GM12878 (cell line): ENCODE data around the gene DNAJB11. TPM values are rescaled to one million over a fixed set of nuclear protein-coding genes. Genes with fewer than 3 reads are reported as not detected.
"Not testable (repeated sequence)": the region's sequence is repeated elsewhere in the genome, so short reads cannot be mapped to it uniquely, and the experiment has no call there.

Experiments used
- ATAC-seq: fragments of 200-7000 bp; cut with Tn5 transposase; 3 replicates; pipeline ENCODE4 v1.9.1; 2020; ENCODE audit warnings: mild to moderate bottlenecking, moderate library complexity
- BruUV-seq: library from RNA; stranded (reverse); fragments of 400-500 nt; replicated peaks from 2 replicates; lab custom pipeline; 2021; lab: Mats Ljungman, UMichigan
- CTCF ChIA-PET: fragments of 300-600 bp; sonication (Branson Sonifier 250); formaldehyde crosslinking; extraction: SDS; loops from one replicate; lab custom pipeline; 2021; ENCODE audit warnings: inconsistent platforms; lab: Yijun Ruan, JAX
- POLR2A ChIA-PET: fragments of 350-600 bp; formaldehyde crosslinking; extraction: SDS; loops from one replicate; lab custom pipeline; 2021; ENCODE audit warnings: inconsistent platforms; lab: Charles Lee
- RAD21 ChIA-PET: fragments of 300-600 bp; sonication (Branson Sonifier 250); formaldehyde crosslinking; loops from one replicate; lab custom pipeline; 2023; ENCODE audit warnings: antibody characterized with exemption; ENCODE audit not compliant: unreplicated experiment; lab: Charles Lee
- SMC1A ChIA-PET: fragments of 300-600 bp; sonication (Branson Sonifier 250); formaldehyde crosslinking; loops from one replicate; lab custom pipeline; 2023; ENCODE audit not compliant: unreplicated experiment, uncharacterized antibody; lab: Charles Lee
- DNase-seq: peaks from one replicate; pipeline ENCODE4 v3.0.0-alpha.2; 2011; ENCODE audit warnings: low read depth, low spot score
- FAIRE-seq: peaks from 3 replicates; lab custom pipeline; 2011; peaks lifted over from hg19 to GRCh38; lab: Jason Lieb, UNC
- H2AFZ ChIP-seq: 2 replicates; pipeline ENCODE4 v1.6.0; 2011; ENCODE audit warnings: low read depth, low read length, control low read depth; ENCODE audit not compliant: control insufficient read depth
- H3K27ac ChIP-seq: 2 replicates; pipeline ENCODE4 v1.5.1; 2011; ENCODE audit warnings: control low read depth; ENCODE audit not compliant: control insufficient read depth, insufficient read depth
- H3K27me3 ChIP-seq, 2 experiments: replicated peaks in 1 of 2; 2 replicates each; pipeline versions ENCODE4 v1.6.0 to v1.6.1; 2011; ENCODE audit warnings: low read length in 1 of 2; ENCODE audit not compliant: control insufficient read depth in 2 of 2, insufficient read depth in 2 of 2
- H3K36me3 ChIP-seq, 2 experiments: 2 replicates each; pipeline ENCODE4 v1.5.1; 2011; ENCODE audit warnings: low read length in 1 of 2; ENCODE audit not compliant: control insufficient read depth in 2 of 2, insufficient read depth in 2 of 2
- H3K4me1 ChIP-seq: 2 replicates; pipeline ENCODE4 v1.6.1; 2011; ENCODE audit warnings: mild to moderate bottlenecking, low read length, moderate library complexity, mixed read lengths; ENCODE audit not compliant: control insufficient read depth, insufficient read depth
- H3K4me2 ChIP-seq: 2 replicates; pipeline ENCODE4 v1.6.0; 2011; ENCODE audit warnings: control low read depth; ENCODE audit not compliant: control insufficient read depth, insufficient read depth
- H3K4me3 ChIP-seq: fragments of 200-600 bp; sonication (generic); 2 replicates; pipeline ENCODE4 v1.5.1; 2016
- H3K79me2 ChIP-seq: 2 replicates; pipeline ENCODE4 v1.6.0; 2011; ENCODE audit warnings: low read length; ENCODE audit not compliant: control insufficient read depth, insufficient read depth
- H3K9ac ChIP-seq: 2 replicates; pipeline ENCODE4 v1.8.0; 2011; ENCODE audit warnings: low read length, control low read depth, mixed read lengths; ENCODE audit not compliant: control insufficient read depth, insufficient read depth
- H3K9me3 ChIP-seq: replicated peaks from 3 replicates; pipeline ENCODE4 v1.5.1; 2011; ENCODE audit warnings: mild to moderate bottlenecking, low read length; ENCODE audit not compliant: control insufficient read depth, insufficient read depth
- H4K20me1 ChIP-seq: 2 replicates; pipeline ENCODE4 v1.6.0; 2011; ENCODE audit not compliant: control insufficient read depth, insufficient read depth
- CBX3 ChIP-seq: fragments of 200-600 bp; sonication (generic); IDR thresholded peaks from 2 replicates; pipeline ENCODE4 v1.6.1; 2016; ENCODE audit warnings: low read depth, borderline replicate concordance
- CHD1 ChIP-seq: IDR thresholded peaks from 2 replicates; pipeline ENCODE4 v1.6.1; 2012; ENCODE audit warnings: low read depth, low read length, improper control_type of control experiment
- CREB1 ChIP-seq: IDR thresholded peaks from 2 replicates; pipeline ENCODE4 v1.6.1; 2012; ENCODE audit warnings: low read depth, mild to moderate bottlenecking, inconsistent platforms
- SRF ChIP-seq, 2 experiments: IDR thresholded peaks; 2 replicates each; pipeline ENCODE4 v1.6.1; 2011; ENCODE audit warnings: low read depth in 2 of 2, low read length in 2 of 2, mild to moderate bottlenecking in 1 of 2, moderate library complexity in 1 of 2
- WGBS: methylation state at CpG from one replicate; pipeline ENCODE4 v1.1.6; 2016; ENCODE audit warnings: low lambda C conversion rate; ENCODE audit not compliant: insufficient replicate concordance, insufficient coverage; ENCODE audit errors: missing lambda C conversion rate; 5-methylcytosine and 5-hydroxymethylcytosine counted together
- in situ Hi-C: fragments of 300-500 bp; cut with MboI; formaldehyde crosslinking; loops from 9 replicates; pipeline ENCODE4 v1.14.3; 2018; ENCODE audit warnings: mixed read lengths
- intact Hi-C: fragments of 100-400 bp; cut with micrococcal nuclease; formaldehyde crosslinking; loops from one replicate; pipeline ENCODE4 v1.14.2; 2022; ENCODE audit not compliant: unreplicated experiment
- polyA plus RNA-seq, 11 experiments: library from polyadenylated mRNA; depleted of rRNA in 4 of 11; unstranded in 6 of 11; stranded (reverse) in 5 of 11; fragments of >200 nt; fragmentation: Nextera tagmentation in 4 of 11; fragmentation: Illumina TruSeq in 1 of 11; extraction: Ambion mirVana in 4 of 11; extraction: Trizol in 1 of 11; gene quantifications; 1 replicate in 1 of 11; 2 replicates in 10 of 11; pipeline versions ENCODE4 v1.2.1 to v1.2.3, GENCODE V29; 2011 to 2016; ENCODE audit warnings: inconsistent platforms in 2 of 11, missing spikeins in 2 of 11, low read depth in 1 of 11
- small RNA-seq: library from RNA; depleted of rRNA; stranded (forward); fragments of <200 nt; gene quantifications from one replicate; pipeline ENCODE3, GENCODE V24; 2014
- total RNA-seq, 4 experiments: library from RNA; depleted of rRNA in 3 of 4; stranded (reverse); fragments of >200 nt in 3 of 4; fragmentation: Illumina TruSeq in 1 of 4; extraction: Trizol in 1 of 4; gene quantifications; 2 replicates each; pipeline versions ENCODE4 v1.2.1 to v1.2.3, GENCODE V29; 2013 to 2021

DNAJB11 gene
- total and polyA plus RNA-seq, 10 of the 15 experiments (the other 5 are each of a cell fraction or from before 2014, with no cell fraction given): 16.2 to 135 (median 57.8) TPM

GRCh38 chr3:186633481-186633880 is 63.0 kb downstream of the DNAJB11 start:
- no peak for ATAC-seq
- Histone ChIP-seq H3K79me2 (no peaks in the 10 kb centered on the region), H3K9ac (no peak overlapping the region)
- ChIA-PET POLR2A (no interaction called here), RAD21 (interaction anchor here (1.2 kb wide), 1 partner anchor 17 kb away, joined by 4 read pairs; no protein-coding TSS in a partner anchor)
- TF ChIP-seq CBX3 (no peak), CREB1 (no peak), CHD1 (no peak), SRF (IDR thresholded peaks at IDR 0.05; ENCODE audit: low read depth in 2 of 2, low read length in 2 of 2) (no peak)
- TF ChIP-seq, all 136 proteins: peak for 0
- in situ Hi-C loops: no loop called here
- Histone ChIP-seq H3K4me1 (no peaks in the 10 kb centered on the region), H3K27ac (no peak overlapping the region), H2AFZ (no peak overlapping the region), H4K20me1 (no peaks in the 10 kb centered on the region), H3K9me3 (no peaks in the 10 kb centered on the region), H3K27me3 (peaks cover 0 to 3% of the 10 kb centered on the region in 2 experiments; a peak in 3 of 4 replicates), H3K4me3 (no peak overlapping the region), H3K36me3 (no peaks in the 10 kb centered on the region), H3K4me2 (no peak overlapping the region)
- CTCF ChIA-PET: interaction anchor here (1.1 to 5.6 kb wide), 2 partner anchors 17 to 291 kb away, joined by 4 to 33 read pairs; no protein-coding TSS in a partner anchor
- intact Hi-C loops: no loop called here
- BruUV-seq: no TSS peak
- FAIRE-seq (no peak), DNase-seq (no peak)
- SMC1A ChIA-PET: no interaction called here

- H3K27ac ChIP-seq, H3K4me3 ChIP-seq, SMC1A ChIA-PET, H3K9ac ChIP-seq, H3K27me3 ChIP-seq, H3K4me2 ChIP-seq, intact Hi-C loops, H3K9me3 ChIP-seq, RAD21 ChIA-PET, H4K20me1 ChIP-seq, BruUV-seq, H2AFZ ChIP-seq, DNase-seq, in situ Hi-C loops, H3K79me2 ChIP-seq, H3K4me1 ChIP-seq, FAIRE-seq, ATAC-seq, H3K36me3 ChIP-seq, POLR2A ChIA-PET: not testable (repeated sequence)
- WGBS: 95% methylated on average over 5 of the region's 5 CpGs
- CTCF ChIA-PET: interaction anchor here (0.9 to 1.1 kb wide), 3 partner anchors 17 to 291 kb away, joined by 3 to 4 read pairs (median 4); no protein-coding TSS in a partner anchor
Measured at GRCh38 chr3:186634207-186634606, 63.7 kb downstream of the DNAJB11 start.

Small RNAs within 50 kb of the gene (small RNA-seq; reads per million reads assigned to genes)
- gene RF00017: not detected

Other genes with a start within 250 kb of the DNAJB11 start
Only the 7 nearest of the 9 such genes appear.
- gene DGKG, start 208.5 kb upstream of the DNAJB11 start, total RNA-seq (2014; rRNA removed): 5.8 and 6.2 TPM in 2 replicates
- gene DGKG, start 208.5 kb upstream of the DNAJB11 start, total RNA-seq (2014; rRNA removed; fragmentation: Illumina TruSeq; extraction: Trizol): 5.3 and 5.9 TPM in 2 replicates
- 4.7 and 6.6 TPM in 2 replicates for gene DGKG, start 208.5 kb upstream of the DNAJB11 start, total RNA-seq (2021)
- 0.29 and 0.39 TPM in 2 replicates for gene DGKG, start 208.5 kb upstream of the DNAJB11 start, polyA plus RNA-seq (2011; rRNA removed)
- 3.3 and 5.2 TPM in 2 replicates for gene DGKG, start 208.5 kb upstream of the DNAJB11 start, polyA plus RNA-seq (2014; fragmentation: Illumina TruSeq; extraction: Trizol)
- gene DGKG, start 208.5 kb upstream of the DNAJB11 start, polyA plus RNA-seq (2014; fragmentation: Nextera tagmentation; extraction: Ambion mirVana): 1 to 10 TPM; 2.4 to 3.2 TPM
- 3.5 and 6.1 TPM in 2 replicates for gene DGKG, start 208.5 kb upstream of the DNAJB11 start, polyA plus RNA-seq (2014; rRNA removed)
- gene DGKG, start 208.5 kb upstream of the DNAJB11 start, polyA plus RNA-seq (2016; fragmentation: Nextera tagmentation; extraction: Ambion mirVana): 1 to 10 TPM; 4.5 to 4.8 TPM
- 4.1 and 4.8 TPM in 2 replicates for gene CRYGS, start 26.3 kb upstream of the DNAJB11 start, total RNA-seq (2014; rRNA removed)
- 2.4 and 2.5 TPM in 2 replicates for gene CRYGS, start 26.3 kb upstream of the DNAJB11 start, total RNA-seq (2014; rRNA removed; fragmentation: Illumina TruSeq; extraction: Trizol)
- 1.7 and 2.1 TPM in 2 replicates for gene CRYGS, start 26.3 kb upstream of the DNAJB11 start, total RNA-seq (2021)
- gene CRYGS, start 26.3 kb upstream of the DNAJB11 start, polyA plus RNA-seq (2011; rRNA removed): 5.8 and 6.0 TPM in 2 replicates
- gene CRYGS, start 26.3 kb upstream of the DNAJB11 start, polyA plus RNA-seq (2014; fragmentation: Illumina TruSeq; extraction: Trizol): 2.5 and 4.5 TPM in 2 replicates
- gene CRYGS, start 26.3 kb upstream of the DNAJB11 start, polyA plus RNA-seq (2014; fragmentation: Nextera tagmentation; extraction: Ambion mirVana): 1 to 10 TPM; 1.4 to 2.8 TPM
- 3.5 and 5.3 TPM in 2 replicates for gene CRYGS, start 26.3 kb upstream of the DNAJB11 start, polyA plus RNA-seq (2014; rRNA removed)
- gene CRYGS, start 26.3 kb upstream of the DNAJB11 start, polyA plus RNA-seq (2016; fragmentation: Nextera tagmentation; extraction: Ambion mirVana): 1 to 10 TPM; 1.1 to 1.6 TPM
- gene TBCCD1, start 3.4 kb upstream of the DNAJB11 start, total RNA-seq (2014; rRNA removed): 20.4 and 21.1 TPM in 2 replicates
- 14.8 and 15.0 TPM in 2 replicates for gene TBCCD1, start 3.4 kb upstream of the DNAJB11 start, total RNA-seq (2014; rRNA removed; fragmentation: Illumina TruSeq; extraction: Trizol)
- gene TBCCD1, start 3.4 kb upstream of the DNAJB11 start, total RNA-seq (2021): 11.5 and 12.3 TPM in 2 replicates
- 23.4 and 25.0 TPM in 2 replicates for gene TBCCD1, start 3.4 kb upstream of the DNAJB11 start, polyA plus RNA-seq (2011; rRNA removed)
- gene TBCCD1, start 3.4 kb upstream of the DNAJB11 start, polyA plus RNA-seq (2014; fragmentation: Illumina TruSeq; extraction: Trizol): 14.3 and 16.5 TPM in 2 replicates
- 10 to 100 TPM in 1 of 2 experiments, 1 to 10 TPM in 1; 6.9 to 11.3 TPM for gene TBCCD1, start 3.4 kb upstream of the DNAJB11 start, polyA plus RNA-seq (2014; fragmentation: Nextera tagmentation; extraction: Ambion mirVana)
- 14.1 and 14.7 TPM in 2 replicates for gene TBCCD1, start 3.4 kb upstream of the DNAJB11 start, polyA plus RNA-seq (2014; rRNA removed)
- gene TBCCD1, start 3.4 kb upstream of the DNAJB11 start, polyA plus RNA-seq (2016; fragmentation: Nextera tagmentation; extraction: Ambion mirVana): 10 to 100 TPM; 15.8 to 18.0 TPM
- not detected in 2 replicates for gene AHSG, start 42.3 kb downstream of the DNAJB11 start, total RNA-seq (2014; rRNA removed)
- gene AHSG, start 42.3 kb downstream of the DNAJB11 start, total RNA-seq (2014; rRNA removed; fragmentation: Illumina TruSeq; extraction: Trizol): not detected in 2 replicates
- 0.90 and 1.2 TPM in 2 replicates for gene AHSG, start 42.3 kb downstream of the DNAJB11 start, total RNA-seq (2021)
- gene AHSG, start 42.3 kb downstream of the DNAJB11 start, polyA plus RNA-seq (2011; rRNA removed): not detected in 2 replicates
- not detected in 2 replicates for gene AHSG, start 42.3 kb downstream of the DNAJB11 start, polyA plus RNA-seq (2014; fragmentation: Illumina TruSeq; extraction: Trizol)
- under 1 TPM in 1 of 2 experiments, not detected in 1; 0.06 TPM for gene AHSG, start 42.3 kb downstream of the DNAJB11 start, polyA plus RNA-seq (2014; fragmentation: Nextera tagmentation; extraction: Ambion mirVana)
- 0.15 TPM in 1 of 2 replicates, not detected in the other for gene AHSG, start 42.3 kb downstream of the DNAJB11 start, polyA plus RNA-seq (2014; rRNA removed)
- gene AHSG, start 42.3 kb downstream of the DNAJB11 start, polyA plus RNA-seq (2016; fragmentation: Nextera tagmentation; extraction: Ambion mirVana): not detected
- gene FETUB, start 69.7 kb downstream of the DNAJB11 start, total RNA-seq (2014; rRNA removed): not detected in 2 replicates
- gene FETUB, start 69.7 kb downstream of the DNAJB11 start, total RNA-seq (2014; rRNA removed; fragmentation: Illumina TruSeq; extraction: Trizol): not detected in 2 replicates
- not detected in 2 replicates for gene FETUB, start 69.7 kb downstream of the DNAJB11 start, total RNA-seq (2021)
- not detected in 2 replicates for gene FETUB, start 69.7 kb downstream of the DNAJB11 start, polyA plus RNA-seq (2011; rRNA removed)
- not detected in 2 replicates for gene FETUB, start 69.7 kb downstream of the DNAJB11 start, polyA plus RNA-seq (2014; fragmentation: Illumina TruSeq; extraction: Trizol)
- gene FETUB, start 69.7 kb downstream of the DNAJB11 start, polyA plus RNA-seq (2014; fragmentation: Nextera tagmentation; extraction: Ambion mirVana): not detected
- not detected in 2 replicates for gene FETUB, start 69.7 kb downstream of the DNAJB11 start, polyA plus RNA-seq (2014; rRNA removed)
- gene FETUB, start 69.7 kb downstream of the DNAJB11 start, polyA plus RNA-seq (2016; fragmentation: Nextera tagmentation; extraction: Ambion mirVana): not detected
- gene HRG, start 95.3 kb downstream of the DNAJB11 start, total RNA-seq (2014; rRNA removed): not detected in 2 replicates
- gene HRG, start 95.3 kb downstream of the DNAJB11 start, total RNA-seq (2014; rRNA removed; fragmentation: Illumina TruSeq; extraction: Trizol): not detected in 2 replicates
- 0.13 and 0.21 TPM in 2 replicates for gene HRG, start 95.3 kb downstream of the DNAJB11 start, total RNA-seq (2021)
- gene HRG, start 95.3 kb downstream of the DNAJB11 start, polyA plus RNA-seq (2011; rRNA removed): not detected in 2 replicates
- gene HRG, start 95.3 kb downstream of the DNAJB11 start, polyA plus RNA-seq (2014; fragmentation: Illumina TruSeq; extraction: Trizol): not detected in 2 replicates
- not detected for gene HRG, start 95.3 kb downstream of the DNAJB11 start, polyA plus RNA-seq (2014; fragmentation: Nextera tagmentation; extraction: Ambion mirVana)
- not detected in 2 replicates for gene HRG, start 95.3 kb downstream of the DNAJB11 start, polyA plus RNA-seq (2014; rRNA removed)
- gene HRG, start 95.3 kb downstream of the DNAJB11 start, polyA plus RNA-seq (2016; fragmentation: Nextera tagmentation; extraction: Ambion mirVana): not detected
- gene KNG1, start 146.6 kb downstream of the DNAJB11 start, total RNA-seq (2014; rRNA removed): not detected in 2 replicates
- gene KNG1, start 146.6 kb downstream of the DNAJB11 start, total RNA-seq (2014; rRNA removed; fragmentation: Illumina TruSeq; extraction: Trizol): not detected in 2 replicates
- gene KNG1, start 146.6 kb downstream of the DNAJB11 start, total RNA-seq (2021): 0.21 and 0.24 TPM in 2 replicates
- not detected in 2 replicates for gene KNG1, start 146.6 kb downstream of the DNAJB11 start, polyA plus RNA-seq (2011; rRNA removed)
- not detected in 2 replicates for gene KNG1, start 146.6 kb downstream of the DNAJB11 start, polyA plus RNA-seq (2014; fragmentation: Illumina TruSeq; extraction: Trizol)
- not detected for gene KNG1, start 146.6 kb downstream of the DNAJB11 start, polyA plus RNA-seq (2014; fragmentation: Nextera tagmentation; extraction: Ambion mirVana)
- not detected in 2 replicates for gene KNG1, start 146.6 kb downstream of the DNAJB11 start, polyA plus RNA-seq (2014; rRNA removed)
- not detected for gene KNG1, start 146.6 kb downstream of the DNAJB11 start, polyA plus RNA-seq (2016; fragmentation: Nextera tagmentation; extraction: Ambion mirVana)